ENCODE results near the gene TMEM45B. TPM values are rescaled to one million over a fixed set of nuclear protein-coding genes. Genes with fewer than 3 reads are reported as not detected.

The TMEM45B gene
- polyA plus RNA-seq, 1 of the 3 experiments (the other 2 are of a cell fraction), result not detected

DNA sequence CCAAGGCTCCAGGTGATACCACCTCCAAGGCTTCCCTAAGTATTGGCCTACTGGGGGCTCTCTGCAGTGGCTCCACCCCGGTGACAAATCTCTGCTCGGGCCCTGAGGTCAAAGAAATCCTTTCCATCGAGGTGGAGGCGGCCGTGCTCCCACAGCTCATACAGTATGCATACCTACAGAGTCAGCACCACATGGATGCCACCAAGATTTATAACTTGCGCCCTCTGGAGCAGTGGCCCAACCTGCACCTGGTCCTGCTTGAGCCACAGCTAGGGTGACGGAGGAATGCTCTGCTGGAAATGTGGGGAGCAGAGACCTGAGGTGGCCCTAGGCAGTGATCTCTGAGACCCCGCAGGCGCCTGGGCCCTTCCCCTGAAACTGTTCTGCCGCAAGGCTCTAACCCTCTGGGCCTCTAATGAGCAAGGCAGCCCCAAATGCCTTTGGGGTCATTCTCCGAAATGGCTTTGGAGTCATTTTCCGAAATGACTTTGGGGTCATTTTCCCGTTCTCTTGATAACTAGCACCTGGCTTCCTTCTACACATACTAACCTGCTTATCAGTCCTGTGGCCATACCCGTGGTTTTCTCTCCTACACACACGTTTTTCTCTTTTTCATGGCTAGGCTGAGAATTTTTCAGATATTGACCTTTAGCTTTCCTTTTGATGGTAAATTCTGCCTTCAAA lies 33.9 kb downstream of the TMEM45B start:
- TF ChIP-seq EP300 (IDR thresholded peaks at IDR 0.05; ENCODE audit: borderline replicate concordance in 1 of 2, low read depth in 1 of 2, low read length in 1 of 2) (no peak), POLR2AphosphoS5 (IDR thresholded peaks at IDR 0.05; ENCODE audit: low read depth, low read length) (no peak), ZBTB33 (IDR thresholded peaks at IDR 0.05; ENCODE audit: borderline replicate concordance, low read depth) (no peak), ELF1 (IDR thresholded peaks at IDR 0.05) (no peak), SMC3 (IDR thresholded peaks at IDR 0.05; ENCODE audit: low read depth, low read length) (no peak), FOXJ3 (CRISPR knock-in tag; IDR thresholded peaks at IDR 0.05) (no peak)
- no peaks in the 10 kb centered on the region for H3K9me2 ChIP-seq
- H3F3A ChIP-seq (replicated peaks; ENCODE audit: insufficient read depth), result peaks cover 13% of the 10 kb centered on the region
- no peak overlapping the region for H2AFZ ChIP-seq (ENCODE audit: low read depth)
- no peaks in the 10 kb centered on the region for H3K79me2 ChIP-seq (ENCODE audit: insufficient read depth)
- H3K9me3 ChIP-seq, result no peaks in the 10 kb centered on the region
- H3K9ac ChIP-seq, result no peak overlapping the region
- DNase-seq, result no peak
- CTCF ChIA-PET, result no interaction called here
- POLR2A ChIA-PET, result no interaction called here
- no peak overlapping the region for H3K4me2 ChIP-seq
- no peaks in the 10 kb centered on the region for H3K36me3 ChIP-seq (replicated peaks in 1 of 2; ENCODE audit: control insufficient read depth in 1 of 2, insufficient read depth in 2 of 2, low read length in 1 of 2)
- WGBS (ENCODE audit: low lambda C conversion rate), result 79% methylated on average over 9 of the region's 15 CpGs
- H3K27me3 ChIP-seq (ENCODE audit: insufficient read depth), result peaks cover 50% of the 10 kb centered on the region
- peaks cover 9% of the 10 kb centered on the region; the same call in 1 of the 2 replicates for H4K20me1 ChIP-seq (ENCODE audit: insufficient read depth)
- no peak overlapping the region for H3K27ac ChIP-seq (ENCODE audit: low read depth in 2 of 2, low read length in 1 of 2)
- H3K4me1 ChIP-seq (ENCODE audit: control insufficient read depth in 1 of 2, insufficient read depth in 2 of 2, low read depth in 1 of 2, low read length in 1 of 2), result peaks cover 0 to 14% of the 10 kb centered on the region in 2 experiments; a peak in 1 of 4 replicates
- no peak overlapping the region for H3K4me3 ChIP-seq (ENCODE audit: low read depth in 2 of 2, low read length in 1 of 2)

DNA sequence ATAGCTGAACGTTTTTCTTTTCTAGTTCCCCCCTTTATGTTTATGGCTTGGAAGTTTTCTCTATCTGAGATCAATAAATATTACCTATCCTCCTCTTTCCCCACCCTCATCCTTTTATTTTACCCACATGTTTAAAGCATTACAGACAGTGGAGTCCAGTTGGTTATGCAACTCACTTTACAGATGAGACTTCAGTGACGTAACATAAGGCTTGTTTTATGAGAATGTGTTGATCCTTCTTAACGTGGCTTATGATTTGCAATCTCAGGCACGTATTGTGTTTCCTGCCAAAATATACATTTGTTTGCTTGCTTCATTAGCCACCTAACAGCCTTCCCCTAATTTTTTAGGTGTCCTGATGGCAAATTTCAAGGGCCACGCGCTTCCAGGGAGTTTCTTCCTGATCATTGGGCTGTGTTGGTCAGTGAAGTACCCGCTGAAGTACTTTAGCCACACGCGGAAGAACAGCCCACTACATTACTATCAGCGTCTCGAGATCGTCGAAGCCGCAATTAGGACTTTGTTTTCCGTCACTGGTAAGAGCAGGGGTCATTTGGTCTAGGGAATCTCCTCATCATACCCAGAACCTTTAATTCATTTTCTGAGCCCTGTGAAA lies 36.6 kb downstream of the TMEM45B start:
- DNase-seq, result no peak
- no peaks in the 10 kb centered on the region for H3K9me3 ChIP-seq
- no peaks in the 10 kb centered on the region for H3K9me2 ChIP-seq
- POLR2A ChIA-PET, result no interaction called here
- H2AFZ ChIP-seq (ENCODE audit: low read depth), result no peak overlapping the region
- H3K4me2 ChIP-seq, result no peak overlapping the region
- TF ChIP-seq, protein P1, sequence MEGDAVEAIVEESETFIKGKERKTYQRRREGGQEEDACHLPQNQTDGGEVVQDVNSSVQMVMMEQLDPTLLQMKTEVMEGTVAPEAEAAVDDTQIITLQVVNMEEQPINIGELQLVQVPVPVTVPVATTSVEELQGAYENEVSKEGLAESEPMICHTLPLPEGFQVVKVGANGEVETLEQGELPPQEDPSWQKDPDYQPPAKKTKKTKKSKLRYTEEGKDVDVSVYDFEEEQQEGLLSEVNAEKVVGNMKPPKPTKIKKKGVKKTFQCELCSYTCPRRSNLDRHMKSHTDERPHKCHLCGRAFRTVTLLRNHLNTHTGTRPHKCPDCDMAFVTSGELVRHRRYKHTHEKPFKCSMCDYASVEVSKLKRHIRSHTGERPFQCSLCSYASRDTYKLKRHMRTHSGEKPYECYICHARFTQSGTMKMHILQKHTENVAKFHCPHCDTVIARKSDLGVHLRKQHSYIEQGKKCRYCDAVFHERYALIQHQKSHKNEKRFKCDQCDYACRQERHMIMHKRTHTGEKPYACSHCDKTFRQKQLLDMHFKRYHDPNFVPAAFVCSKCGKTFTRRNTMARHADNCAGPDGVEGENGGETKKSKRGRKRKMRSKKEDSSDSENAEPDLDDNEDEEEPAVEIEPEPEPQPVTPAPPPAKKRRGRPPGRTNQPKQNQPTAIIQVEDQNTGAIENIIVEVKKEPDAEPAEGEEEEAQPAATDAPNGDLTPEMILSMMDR (IDR thresholded peaks at IDR 0.05), result no peak
- no peak for TF ChIP-seq USF1 (IDR thresholded peaks at IDR 0.05; ENCODE audit: borderline replicate concordance, low read depth)
- TF ChIP-seq GATA2 (CRISPR knock-in tag; IDR thresholded peaks at IDR 0.05), result no peak
- TF ChIP-seq, protein P2, sequence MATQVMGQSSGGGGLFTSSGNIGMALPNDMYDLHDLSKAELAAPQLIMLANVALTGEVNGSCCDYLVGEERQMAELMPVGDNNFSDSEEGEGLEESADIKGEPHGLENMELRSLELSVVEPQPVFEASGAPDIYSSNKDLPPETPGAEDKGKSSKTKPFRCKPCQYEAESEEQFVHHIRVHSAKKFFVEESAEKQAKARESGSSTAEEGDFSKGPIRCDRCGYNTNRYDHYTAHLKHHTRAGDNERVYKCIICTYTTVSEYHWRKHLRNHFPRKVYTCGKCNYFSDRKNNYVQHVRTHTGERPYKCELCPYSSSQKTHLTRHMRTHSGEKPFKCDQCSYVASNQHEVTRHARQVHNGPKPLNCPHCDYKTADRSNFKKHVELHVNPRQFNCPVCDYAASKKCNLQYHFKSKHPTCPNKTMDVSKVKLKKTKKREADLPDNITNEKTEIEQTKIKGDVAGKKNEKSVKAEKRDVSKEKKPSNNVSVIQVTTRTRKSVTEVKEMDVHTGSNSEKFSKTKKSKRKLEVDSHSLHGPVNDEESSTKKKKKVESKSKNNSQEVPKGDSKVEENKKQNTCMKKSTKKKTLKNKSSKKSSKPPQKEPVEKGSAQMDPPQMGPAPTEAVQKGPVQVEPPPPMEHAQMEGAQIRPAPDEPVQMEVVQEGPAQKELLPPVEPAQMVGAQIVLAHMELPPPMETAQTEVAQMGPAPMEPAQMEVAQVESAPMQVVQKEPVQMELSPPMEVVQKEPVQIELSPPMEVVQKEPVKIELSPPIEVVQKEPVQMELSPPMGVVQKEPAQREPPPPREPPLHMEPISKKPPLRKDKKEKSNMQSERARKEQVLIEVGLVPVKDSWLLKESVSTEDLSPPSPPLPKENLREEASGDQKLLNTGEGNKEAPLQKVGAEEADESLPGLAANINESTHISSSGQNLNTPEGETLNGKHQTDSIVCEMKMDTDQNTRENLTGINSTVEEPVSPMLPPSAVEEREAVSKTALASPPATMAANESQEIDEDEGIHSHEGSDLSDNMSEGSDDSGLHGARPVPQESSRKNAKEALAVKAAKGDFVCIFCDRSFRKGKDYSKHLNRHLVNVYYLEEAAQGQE (IDR thresholded peaks at IDR 0.05; ENCODE audit: low read depth, low read length), result no peak
- TF ChIP-seq POLR2AphosphoS5 (IDR thresholded peaks at IDR 0.05; ENCODE audit: low read depth, low read length), result no peak
- TF ChIP-seq FOXJ3 (CRISPR knock-in tag; IDR thresholded peaks at IDR 0.05), result no peak
- H3K79me2 ChIP-seq (ENCODE audit: insufficient read depth), result no peaks in the 10 kb centered on the region
- H3F3A ChIP-seq (replicated peaks; ENCODE audit: insufficient read depth), result no peaks in the 10 kb centered on the region
- 87% methylated on average over 15 of the region's 15 CpGs for WGBS (ENCODE audit: low lambda C conversion rate)
- H3K27ac ChIP-seq (ENCODE audit: low read depth in 2 of 2, low read length in 1 of 2), result no peak overlapping the region
- peaks cover 51% of the 10 kb centered on the region for H3K27me3 ChIP-seq (ENCODE audit: insufficient read depth)
- no peaks in the 10 kb centered on the region for H3K36me3 ChIP-seq (replicated peaks in 1 of 2; ENCODE audit: control insufficient read depth in 1 of 2, insufficient read depth in 2 of 2, low read length in 1 of 2)
- CTCF ChIA-PET, result interaction anchor here (0.7 kb wide), 1 partner anchor 69 kb away, joined by 3 read pairs; no protein-coding TSS in a partner anchor
- H3K4me1 ChIP-seq (ENCODE audit: control insufficient read depth in 1 of 2, insufficient read depth in 2 of 2, low read depth in 1 of 2, low read length in 1 of 2), result peaks cover 0 to 14% of the 10 kb centered on the region in 2 experiments; a peak in 1 of 4 replicates
- H3K4me3 ChIP-seq (ENCODE audit: low read depth in 2 of 2, low read length in 1 of 2), result no peak overlapping the region
- H3K9ac ChIP-seq, result no peak overlapping the region
- no peaks in the 10 kb centered on the region for H4K20me1 ChIP-seq (ENCODE audit: insufficient read depth)
